Natural killer cell (primary cell): ENCODE measurements around the gene CCR1. TPM values are rescaled to one million over a fixed set of nuclear protein-coding genes. Genes with fewer than 3 reads are reported as not detected.

Source experiments
- ATAC-seq, 3 donors: fragments of 150-1000 bp in 2 of 3; fragments of 200-7000 bp in 1 of 3; cut with Tn5 transposase; 1 replicate in 1 of 3; 2 replicates in 2 of 3; pipeline ENCODE4 v1.10.0; 2021; ENCODE audit warnings: mild to moderate bottlenecking in 2 of 3, moderate library complexity in 2 of 3
- DNase-seq, 2 donors: peaks; one replicate each; pipeline versions ENCODE4 v3.0.0 to v3.0.0-alpha.2; 2013 to 2021; ENCODE audit warnings: mixed read lengths in 1 of 2
- H3K27ac ChIP-seq: one replicate; pipeline ENCODE4 v1.5.1; 2013; ENCODE audit warnings: mild to moderate bottlenecking, low read length
- H3K27me3 ChIP-seq: one replicate; pipeline ENCODE4 v1.6.1; 2013; ENCODE audit warnings: low read length; ENCODE audit not compliant: control insufficient read depth, insufficient read depth
- H3K36me3 ChIP-seq: one replicate; pipeline ENCODE4 v1.6.1; 2013; ENCODE audit warnings: low read length; ENCODE audit not compliant: control insufficient read depth, insufficient read depth
- H3K4me1 ChIP-seq: one replicate; pipeline ENCODE4 v1.6.1; 2013; ENCODE audit warnings: low read length; ENCODE audit not compliant: control insufficient read depth, insufficient read depth
- H3K4me3 ChIP-seq: one replicate; pipeline ENCODE4 v1.5.1; 2013; ENCODE audit warnings: low read length
- H3K9me3 ChIP-seq: one replicate; pipeline ENCODE4 v1.6.1; 2013; ENCODE audit warnings: low read length; ENCODE audit not compliant: control insufficient read depth, insufficient read depth
- H3K27ac Mint-ChIP-seq, 2 donors: one replicate each; pipeline ENCODE4 v1.8.0; 2022; ENCODE audit warnings: mild to moderate bottlenecking in 2 of 2, mixed read lengths in 2 of 2, moderate library complexity in 1 of 2
- H3K27me3 Mint-ChIP-seq, 2 donors: one replicate each; pipeline ENCODE4 v1.8.0; 2022; ENCODE audit warnings: low read depth in 2 of 2, mixed read lengths in 2 of 2
- H3K36me3 Mint-ChIP-seq: one replicate; pipeline ENCODE4 v1.8.0; 2022; ENCODE audit warnings: mixed read lengths
- H3K4me1 Mint-ChIP-seq, 2 donors: one replicate each; pipeline ENCODE4 v1.8.0; 2022; ENCODE audit warnings: mixed read lengths in 2 of 2
- H3K4me3 Mint-ChIP-seq: one replicate; pipeline ENCODE4 v1.8.0; 2022; ENCODE audit warnings: mild to moderate bottlenecking, moderate library complexity, mixed read lengths
- H3K9me3 Mint-ChIP-seq, 2 donors: one replicate each; pipeline ENCODE4 v1.8.0; 2022; ENCODE audit warnings: mixed read lengths in 2 of 2
- CTCF ChIP-seq: fragments of 200-600 bp; IDR thresholded peaks from one replicate; pipeline ENCODE4 v1.8.0; 2022; ENCODE audit warnings: antibody characterized with exemption
- WGBS: methylation state at CpG from one replicate; pipeline ENCODE4 v1.1.7; 2013; ENCODE audit warnings: missing lambda C conversion rate; ENCODE audit not compliant: insufficient coverage; 5-methylcytosine and 5-hydroxymethylcytosine counted together
- intact Hi-C: fragments of 100-400 bp; cut with micrococcal nuclease; formaldehyde crosslinking; loops from one replicate; pipeline ENCODE4 v1.14.2; 2022
- total RNA-seq, 4 donors: library from RNA; stranded (reverse); fragments of 120-200 nt in 1 of 4; gene quantifications; one replicate each; pipeline versions ENCODE4 v1.2.3 to v1.2.4, GENCODE V29; 2013 to 2022

The CCR1 gene
- total RNA-seq, 3 donors from 2014 or later (not counting 1 experiment from before 2014, with no cell fraction given), result 2.1 to 26.0 (median 3.8) TPM

- H3K4me1 Mint-ChIP-seq, result peaks cover 19 to 23% of the 10 kb centered on the region in 2 donors
- peaks cover 0 to 3% of the 10 kb centered on the region in 2 donors for H3K27me3 Mint-ChIP-seq
- Histone ChIP-seq H3K27me3 (no peaks in the 10 kb centered on the region), H3K9me3 (no peaks in the 10 kb centered on the region), H3K4me1 (peaks cover 19% of the 10 kb centered on the region), H3K27ac (no peak overlapping the region), H3K4me3 (no peak overlapping the region), H3K36me3 (no peaks in the 10 kb centered on the region)
- no peak overlapping the region for H3K4me3 Mint-ChIP-seq
- no peak for TF ChIP-seq CTCF
- no peaks in the 10 kb centered on the region for H3K36me3 Mint-ChIP-seq
- H3K27ac Mint-ChIP-seq, result no peak overlapping the region
- DNase-seq (no peak), ATAC-seq (no peak)
- 45% methylated on average over 4 of the region's 5 CpGs for WGBS
- intact Hi-C loops, result no loop called here
- H3K9me3 Mint-ChIP-seq, result no peaks in the 10 kb centered on the region
Measured at GRCh38 chr3:46183330-46183729, 24.8 kb downstream of the CCR1 start.

- H3K27ac Mint-ChIP-seq, result no peak overlapping the region
- peaks cover 19% of the 10 kb centered on the region for H3K36me3 Mint-ChIP-seq
- no peaks in the 10 kb centered on the region for H3K9me3 ChIP-seq
- intact Hi-C loops, result no loop called here
- 100% methylated on average over 2 of the region's 2 CpGs for WGBS
- no peaks in the 10 kb centered on the region for H3K36me3 ChIP-seq
- TF ChIP-seq CTCF, result no peak
- no peaks in the 10 kb centered on the region for H3K27me3 ChIP-seq
- no peak overlapping the region for H3K27ac ChIP-seq
- H3K4me3 Mint-ChIP-seq, result no peak overlapping the region
- no peak overlapping the region for H3K4me3 ChIP-seq
- peaks cover 0 to 3% of the 10 kb centered on the region in 2 donors for H3K9me3 Mint-ChIP-seq
- H3K4me1 Mint-ChIP-seq, result no peaks in the 10 kb centered on the region
- ATAC-seq (no peak), DNase-seq (no peak)
- no peaks in the 10 kb centered on the region for H3K4me1 ChIP-seq
- H3K27me3 Mint-ChIP-seq, result peaks cover 0 to 2% of the 10 kb centered on the region in 2 donors
Measured at GRCh38 chr3:46168583-46169345, 39.3 kb downstream of the CCR1 start.

- Histone ChIP-seq H3K27ac (no peak overlapping the region), H3K4me1 (peaks cover 7% of the 10 kb centered on the region), H3K9me3 (no peaks in the 10 kb centered on the region), H3K27me3 (no peaks in the 10 kb centered on the region), H3K36me3 (no peaks in the 10 kb centered on the region), H3K4me3 (no peak overlapping the region)
- TF ChIP-seq CTCF, result no peak
- H3K9me3 Mint-ChIP-seq, result peaks cover 0 to 3% of the 10 kb centered on the region in 2 donors
- no peaks in the 10 kb centered on the region for H3K4me1 Mint-ChIP-seq
- ATAC-seq, result no peak
- H3K36me3 Mint-ChIP-seq, result peaks cover 7% of the 10 kb centered on the region
- no peak for DNase-seq
- intact Hi-C loops, result no loop called here
- peaks cover 0 to 2% of the 10 kb centered on the region in 2 donors for H3K27me3 Mint-ChIP-seq
- 93% methylated on average over 3 of the region's 3 CpGs for WGBS
- H3K27ac Mint-ChIP-seq, result no peak overlapping the region
- no peak overlapping the region for H3K4me3 Mint-ChIP-seq
Measured at GRCh38 chr3:46163556-46164041, 44.5 kb downstream of the CCR1 start.
